ENCODE measurements around the gene CIDEB. TPM values are rescaled to one million over a fixed set of nuclear protein-coding genes. Genes with fewer than 3 reads are reported as not detected.
A peak's percentile ranks its signal among the peaks of the same experiment; 100 is the strongest.

The CIDEB gene
- total and polyA plus RNA-seq, 2 of the 13 experiments (the other 11 are each of a cell fraction or from before 2014, with no cell fraction given), result 35.8 to 110 TPM

- no peak for TF ChIP-seq KIAA2018 (CRISPR knock-in tag; IDR thresholded peaks at IDR 0.05; ENCODE audit: borderline replicate concordance)
- no peak for TF ChIP-seq U2AF1 (optimal IDR thresholded peaks at IDR 0.05; ENCODE audit: low read depth, low read length)
- no peak for TF ChIP-seq ZNF784 (CRISPR knock-in tag; IDR thresholded peaks at IDR 0.05; ENCODE audit: borderline replicate concordance)
- TF ChIP-seq ZSCAN20 (CRISPR knock-in tag; IDR thresholded peaks at IDR 0.05; ENCODE audit: borderline replicate concordance), result no peak
- no peak for TF ChIP-seq ZNF44 (CRISPR knock-in tag; IDR thresholded peaks at IDR 0.05)
- TF ChIP-seq ZNF567 (CRISPR knock-in tag; IDR thresholded peaks at IDR 0.05; ENCODE audit: borderline replicate concordance), result no peak
- TF ChIP-seq ZNF296 (CRISPR knock-in tag; conservative IDR thresholded peaks at IDR 0.05), result no peak
- no peak for TF ChIP-seq ZNF558 (CRISPR knock-in tag; IDR thresholded peaks at IDR 0.05; ENCODE audit: borderline replicate concordance)
- TF ChIP-seq ZNF574 (CRISPR knock-in tag; IDR thresholded peaks at IDR 0.05), result peak; percentile 23; the same call in 1 of the 2 replicates
- no peak for TF ChIP-seq STAT6 (CRISPR knock-in tag; IDR thresholded peaks at IDR 0.05; ENCODE audit: borderline replicate concordance)
- TF ChIP-seq ZNF138 (CRISPR knock-in tag; IDR thresholded peaks at IDR 0.05; ENCODE audit: low read depth), result no peak
- no peak for TF ChIP-seq ZNF570 (CRISPR knock-in tag; IDR thresholded peaks at IDR 0.05; ENCODE audit: borderline replicate concordance)
Measured at GRCh38 chr14:24260026-24260779, 47.6 kb downstream of the CIDEB start (continued).

Data from HepG2 (cell line).